ENCODE data around the gene EEFSEC.
A peak's percentile ranks its signal among the peaks of the same experiment; 100 is the strongest.

Gene EEFSEC

GRCh38 chr3:128153156-128154041 is at the start of gene EEFSEC:
Gene EEFSEC, plus strand, starts transcription at chr3:128153481. Its CDS starts 27 bp downstream, at chr3:128153508.
- H3K27ac ChIP-seq = peak within 1 kb of the TSS; percentile 74
- DNase-seq (ENCODE audit: low read depth, low spot score) = no peak

DNA sequence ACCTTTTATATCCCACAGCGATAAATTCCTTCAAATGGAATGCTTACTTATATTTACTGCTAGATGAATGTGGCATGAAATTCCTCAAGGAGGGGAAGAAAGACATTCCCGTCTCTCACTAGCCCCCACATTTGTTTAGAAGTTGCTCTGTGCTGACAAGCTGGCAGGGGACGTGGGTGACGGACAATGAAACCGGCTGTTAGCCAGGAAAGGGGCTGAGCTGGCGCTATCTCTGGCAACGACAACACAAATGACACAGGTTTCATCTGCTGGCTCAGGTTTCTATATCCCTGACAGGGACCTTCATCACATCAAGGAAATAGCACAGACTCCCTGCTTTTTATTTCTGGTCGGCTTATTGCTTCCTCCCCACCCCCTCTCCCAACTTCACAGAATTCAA is 45.4 kb upstream of the EEFSEC start:
- DNase-seq (ENCODE audit: low read depth, low spot score) = no peak
- no peak overlapping the region for H3K27ac ChIP-seq

- no peak overlapping the region for H3K27ac ChIP-seq
- no peak for DNase-seq (ENCODE audit: low read depth, low spot score)
These were observed 42.1 kb upstream of the EEFSEC start for GRCh38 chr3:128111147-128111546.

- H3K27ac ChIP-seq = no peak overlapping the region
- DNase-seq (ENCODE audit: low read depth, low spot score) = peak; percentile 16
These were observed 40.8 kb upstream of the EEFSEC start for GRCh38 chr3:128112357-128112968.

GRCh38 chr3:128113817-128114794 is 39.2 kb upstream of the EEFSEC start:
- no peak for DNase-seq (ENCODE audit: low read depth, low spot score)
- H3K27ac ChIP-seq = no peak overlapping the region

DNA sequence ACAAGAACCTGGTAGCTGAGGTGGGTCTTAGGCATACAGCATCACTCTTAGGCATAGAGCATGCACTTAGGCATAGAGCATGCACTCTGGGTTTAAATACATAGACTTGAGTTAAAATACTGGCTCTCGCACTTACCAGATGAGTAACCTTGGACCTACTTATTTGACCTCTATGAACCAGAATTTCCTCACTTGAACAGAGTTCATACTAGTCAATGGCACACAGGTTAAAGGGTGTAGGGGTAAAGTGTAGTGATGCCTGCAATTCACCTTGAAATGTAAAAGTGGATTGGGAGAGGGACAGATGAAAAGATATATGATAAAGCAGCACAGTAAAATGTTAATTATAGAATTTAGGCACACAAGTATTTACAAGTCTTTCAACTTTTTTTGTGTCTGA is 31.3 kb upstream of the EEFSEC start:
- no peak overlapping the region for H3K27ac ChIP-seq
- no peak for DNase-seq (ENCODE audit: low read depth, low spot score)

- peak overlapping the region; percentile 67 for H3K27ac ChIP-seq
- DNase-seq (ENCODE audit: low read depth, low spot score) = no peak
These were observed 30.1 kb upstream of the EEFSEC start for GRCh38 chr3:128123156-128123537.

- peak; percentile 78 for DNase-seq (ENCODE audit: low read depth, low spot score)
- H3K27ac ChIP-seq = peak within 1 kb of the TSS; percentile 67
These were observed 29.5 kb upstream of the EEFSEC start, which contains the start of gene RUVBL1 for GRCh38 chr3:128123538-128124368. Gene RUVBL1, minus strand, starts transcription at chr3:128123812. Its CDS starts 88 bp downstream, at chr3:128123724.

DNA sequence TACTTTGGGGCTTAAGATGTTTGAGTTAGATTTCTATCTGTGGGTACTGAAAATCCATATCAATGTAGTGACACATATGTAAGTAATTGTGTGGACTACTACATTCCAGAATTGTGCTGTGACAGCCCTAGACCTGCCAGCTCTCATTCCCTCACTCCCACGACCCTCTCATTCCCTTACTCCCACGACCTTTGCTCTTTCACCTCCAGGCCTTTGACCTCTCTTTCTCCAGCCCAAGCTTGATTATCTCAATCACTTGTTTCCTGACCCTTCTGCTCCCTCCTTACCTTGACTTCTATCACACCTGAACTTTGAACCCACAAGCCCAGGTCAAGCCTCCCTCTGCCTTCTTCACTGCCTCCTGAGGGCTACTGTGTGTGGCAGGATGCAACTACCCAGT is 26.0 kb upstream of the EEFSEC start:
- no peak for DNase-seq (ENCODE audit: low read depth, low spot score)
- H3K27ac ChIP-seq = no peak overlapping the region

- no peak overlapping the region for H3K27ac ChIP-seq
- DNase-seq (ENCODE audit: low read depth, low spot score) = no peak
These were observed 25.0 kb upstream of the EEFSEC start for GRCh38 chr3:128128251-128128650.

DNA sequence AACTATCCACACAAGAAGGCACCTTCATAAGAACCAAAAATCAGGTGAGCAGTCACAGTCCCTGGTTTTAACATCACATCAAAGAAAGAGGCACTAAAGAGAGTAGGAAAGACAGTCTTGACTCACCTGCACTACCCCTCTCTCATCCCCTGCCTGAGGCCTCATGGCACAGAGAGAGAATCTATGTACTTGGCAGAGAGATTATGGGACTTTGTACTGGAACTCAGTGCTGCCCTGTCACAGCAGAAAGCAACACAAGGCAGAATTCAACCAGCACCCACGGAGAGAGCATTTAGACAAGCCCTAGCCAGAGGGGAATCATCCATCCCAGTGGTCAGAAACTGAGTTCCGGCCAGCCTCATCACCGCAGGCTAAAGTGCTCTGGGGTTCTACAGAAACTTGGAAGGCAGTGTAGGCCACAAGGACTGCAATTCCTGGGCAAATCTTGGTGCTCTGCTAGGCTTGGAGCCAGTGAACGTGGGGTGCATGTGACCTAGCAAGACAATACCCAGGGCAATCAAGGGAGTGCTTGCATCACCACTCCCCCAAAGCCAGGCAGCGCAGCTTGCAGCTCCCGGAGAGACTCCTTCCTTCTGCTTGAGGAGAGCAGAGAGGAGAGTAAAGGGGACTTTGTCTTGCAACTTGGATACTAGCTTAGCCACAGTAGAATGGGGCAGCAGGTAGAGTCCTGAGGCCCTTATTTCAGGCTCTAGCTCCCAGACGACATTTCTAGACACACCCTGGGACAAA is 21.2 kb upstream of the EEFSEC start:
- no peak overlapping the region for H3K27ac ChIP-seq
- no peak for DNase-seq (ENCODE audit: low read depth, low spot score)

- peak; percentile 3 for DNase-seq (ENCODE audit: low read depth, low spot score)
- no peak overlapping the region for H3K27ac ChIP-seq
These were observed 19.9 kb upstream of the EEFSEC start for GRCh38 chr3:128133273-128133883.

- DNase-seq (ENCODE audit: low read depth, low spot score) = no peak
- no peak overlapping the region for H3K27ac ChIP-seq
These were observed 9.8 kb upstream of the EEFSEC start for GRCh38 chr3:128143496-128143895.

- no peak overlapping the region for H3K27ac ChIP-seq
- DNase-seq (ENCODE audit: low read depth, low spot score) = no peak
These were observed 8.6 kb upstream of the EEFSEC start for GRCh38 chr3:128144512-128145187.

DNA sequence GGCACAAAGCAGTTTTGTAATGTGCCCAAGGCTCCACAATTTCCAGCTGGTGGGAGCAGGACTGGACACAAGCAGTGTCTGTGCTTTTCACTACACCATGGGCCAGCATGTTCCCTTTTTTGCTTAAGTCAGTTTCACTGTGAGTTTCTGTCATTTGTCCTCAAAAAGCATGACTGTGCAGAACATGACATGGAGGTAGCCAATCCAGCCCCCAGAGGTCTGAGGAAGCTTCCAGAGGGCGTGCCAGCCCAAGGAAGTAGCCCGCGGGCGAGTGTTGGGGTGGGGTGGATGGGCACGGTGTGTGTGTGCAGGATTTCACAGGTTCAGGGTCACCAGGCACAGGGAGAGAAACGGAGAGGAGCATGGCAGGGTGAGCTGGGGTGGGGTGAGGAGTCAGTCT is 8.0 kb upstream of the EEFSEC start:
- DNase-seq (ENCODE audit: low read depth, low spot score) = no peak
- no peak overlapping the region for H3K27ac ChIP-seq

DNA sequence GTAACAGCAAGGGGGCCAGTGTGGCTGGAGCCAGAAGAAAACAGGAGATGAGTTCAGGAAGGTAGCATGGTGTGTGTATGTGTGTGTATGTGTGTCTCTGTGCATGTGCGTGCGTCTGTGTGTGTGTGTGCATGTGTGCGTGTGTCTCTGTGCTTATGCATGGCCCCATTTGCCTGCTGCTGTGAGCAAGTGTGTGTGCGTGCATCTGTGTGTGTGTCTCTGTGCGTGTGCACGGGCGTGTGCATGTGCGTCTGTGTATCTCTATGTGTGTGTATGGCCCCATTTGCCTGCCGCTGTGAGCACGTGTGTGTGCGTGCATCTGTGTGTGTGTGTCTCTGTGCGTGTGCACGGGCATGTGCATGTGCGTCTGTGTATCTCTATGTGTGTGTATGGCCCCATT is 7.1 kb upstream of the EEFSEC start:
- DNase-seq (ENCODE audit: low read depth, low spot score) = no peak
- no peak overlapping the region for H3K27ac ChIP-seq

DNA sequence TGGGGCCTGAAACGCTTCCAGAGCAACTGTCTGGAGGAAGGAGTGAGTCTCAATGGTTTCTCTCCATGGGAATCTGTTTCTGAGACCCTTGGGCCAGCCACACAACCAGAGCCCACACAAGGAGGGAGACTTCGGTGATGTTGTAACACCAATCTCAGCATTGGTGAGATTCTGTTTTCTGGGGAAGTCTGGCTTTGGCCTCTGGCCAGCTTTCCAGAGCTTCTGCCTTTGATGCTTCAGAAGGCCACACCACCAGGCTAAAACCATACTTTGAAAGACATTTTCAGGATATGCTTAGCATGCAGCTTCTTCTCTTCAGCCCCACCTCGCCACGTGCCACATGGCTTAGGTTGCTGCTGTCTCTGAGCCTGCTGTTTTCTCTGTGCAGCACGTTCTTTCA is 3.6 kb upstream of the EEFSEC start:
- no peak for DNase-seq (ENCODE audit: low read depth, low spot score)
- H3K27ac ChIP-seq = no peak overlapping the region

DNA sequence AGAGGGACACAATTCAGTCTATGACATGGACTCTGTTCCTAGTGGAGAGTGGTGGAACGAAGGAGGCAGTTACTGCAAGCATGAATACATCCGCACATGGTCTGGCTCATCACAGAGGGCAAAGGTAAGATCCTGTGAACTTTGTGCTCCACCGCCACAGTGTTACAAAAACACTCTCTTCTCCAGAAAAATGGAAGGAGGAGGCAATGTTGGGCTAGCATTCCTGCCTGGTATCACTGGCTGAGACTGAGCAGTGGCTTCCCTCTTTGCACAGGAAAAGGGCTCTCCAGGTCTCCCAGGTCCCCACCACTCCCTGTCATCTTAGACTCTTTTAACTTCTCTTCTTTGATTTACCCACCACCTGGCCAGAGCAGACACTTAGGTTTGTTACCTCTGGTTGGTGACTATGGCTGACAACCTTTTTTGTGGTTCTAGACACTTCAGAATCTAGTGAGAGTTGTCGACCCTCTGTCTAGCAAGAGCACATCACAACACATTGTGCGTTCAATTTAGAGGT is 1.5 kb upstream of the EEFSEC start:
- H3K27ac ChIP-seq = no peak overlapping the region

More for the DNA sequence above, 1.5 kb upstream of the EEFSEC start:
- DNase-seq (ENCODE audit: low read depth, low spot score) = no peak
